Measurements from ENCODE around the gene HBG2.

HBG2 gene

DNA sequence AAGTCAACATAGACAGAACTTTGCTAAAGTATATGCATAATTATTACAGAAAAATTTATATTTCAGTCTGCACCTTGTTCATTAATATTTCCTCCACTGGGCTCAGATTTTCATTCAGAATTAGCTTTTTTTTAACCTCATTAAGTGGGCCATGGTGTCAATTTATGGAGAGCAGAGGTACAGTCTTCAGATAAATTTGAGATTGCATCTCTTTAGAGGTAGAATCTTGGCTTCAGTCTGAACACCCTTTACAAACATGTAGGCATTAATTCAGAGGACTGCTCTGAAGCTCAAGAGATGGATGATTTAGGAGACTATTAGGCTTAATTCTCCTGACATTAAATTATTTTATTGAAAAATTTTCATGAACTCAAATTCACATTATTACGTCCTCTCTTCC is 24.3 kb downstream of the HBG2 start:
- no peak for DNase-seq (ENCODE audit: low read depth, low spot score)

DNA sequence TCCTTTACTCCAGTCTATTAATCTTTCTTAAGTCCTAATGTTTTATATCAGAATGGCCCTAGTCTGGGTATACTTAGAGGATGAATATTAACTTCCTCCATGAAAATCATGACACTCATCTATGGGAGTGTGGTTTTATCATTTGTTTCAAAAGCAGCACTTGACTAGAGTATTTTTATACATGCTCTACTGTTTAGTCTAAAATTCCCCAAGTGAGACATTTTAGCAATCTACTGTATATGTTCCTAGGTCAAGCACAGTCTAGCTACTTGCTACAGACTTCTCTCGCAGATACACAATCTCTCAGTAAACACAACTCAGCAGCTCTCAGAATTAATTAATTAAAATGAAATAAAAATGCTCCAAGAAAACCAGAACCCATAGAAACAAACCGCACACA is 24.8 kb downstream of the HBG2 start:
- no peak for DNase-seq (ENCODE audit: low read depth, low spot score)

DNA sequence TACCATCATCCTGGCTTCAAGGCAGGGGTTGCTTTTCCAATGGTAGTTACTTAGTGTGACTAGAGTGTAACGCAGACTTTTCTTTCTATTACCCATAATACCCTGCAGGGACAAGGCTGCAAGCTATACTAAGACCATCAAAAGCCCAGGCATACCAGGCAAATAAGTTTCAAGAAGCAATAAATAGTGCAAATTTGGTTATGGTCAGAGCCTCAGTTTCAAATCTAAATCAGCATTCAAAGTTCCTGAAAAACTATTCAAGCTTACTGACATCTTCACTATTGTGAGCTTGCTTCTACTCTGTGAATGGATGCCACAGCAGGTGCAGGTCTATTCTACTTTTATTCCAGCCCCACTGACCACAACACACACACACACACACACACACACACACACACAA is 25.2 kb downstream of the HBG2 start:
- DNase-seq (ENCODE audit: low read depth, low spot score), result no peak

DNA sequence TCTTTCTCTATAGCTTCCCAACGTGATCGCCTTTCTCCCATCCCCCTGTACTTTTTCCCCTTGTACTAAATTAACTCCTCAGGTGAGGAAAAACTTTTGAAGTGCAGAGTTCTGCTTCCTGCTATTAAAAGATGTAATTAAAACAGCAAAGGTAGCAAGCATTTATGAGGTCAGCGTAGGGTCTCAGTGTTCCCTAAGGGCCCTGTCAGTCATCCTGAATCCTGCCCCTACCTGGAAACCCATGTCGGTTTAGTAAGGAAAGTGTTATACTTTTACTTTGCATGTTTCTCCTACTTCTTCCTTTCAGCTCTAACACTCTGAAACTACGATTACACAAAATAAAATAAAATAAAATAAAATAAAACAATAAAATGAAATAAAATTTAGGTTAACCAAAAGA is 26.5 kb downstream of the HBG2 start:
- DNase-seq (ENCODE audit: low read depth, low spot score), result no peak

DNA sequence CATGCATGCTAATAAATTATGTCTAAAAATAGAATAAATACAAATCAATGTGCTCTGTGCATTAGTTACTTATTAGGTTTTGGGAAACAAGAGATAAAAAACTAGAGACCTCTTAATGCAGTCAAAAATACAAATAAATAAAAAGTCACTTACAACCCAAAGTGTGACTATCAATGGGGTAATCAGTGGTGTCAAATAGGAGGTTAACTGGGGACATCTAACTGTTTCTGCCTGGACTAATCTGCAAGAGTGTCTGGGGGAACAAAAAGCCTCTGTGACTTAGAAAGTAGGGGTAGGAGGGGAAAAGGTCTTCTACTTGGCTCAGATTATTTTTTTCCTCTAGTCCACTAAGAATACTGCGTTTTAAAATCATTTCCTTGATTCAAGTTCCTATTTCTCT is 26.9 kb downstream of the HBG2 start:
- DNase-seq (ENCODE audit: low read depth, low spot score), result no peak

DNA sequence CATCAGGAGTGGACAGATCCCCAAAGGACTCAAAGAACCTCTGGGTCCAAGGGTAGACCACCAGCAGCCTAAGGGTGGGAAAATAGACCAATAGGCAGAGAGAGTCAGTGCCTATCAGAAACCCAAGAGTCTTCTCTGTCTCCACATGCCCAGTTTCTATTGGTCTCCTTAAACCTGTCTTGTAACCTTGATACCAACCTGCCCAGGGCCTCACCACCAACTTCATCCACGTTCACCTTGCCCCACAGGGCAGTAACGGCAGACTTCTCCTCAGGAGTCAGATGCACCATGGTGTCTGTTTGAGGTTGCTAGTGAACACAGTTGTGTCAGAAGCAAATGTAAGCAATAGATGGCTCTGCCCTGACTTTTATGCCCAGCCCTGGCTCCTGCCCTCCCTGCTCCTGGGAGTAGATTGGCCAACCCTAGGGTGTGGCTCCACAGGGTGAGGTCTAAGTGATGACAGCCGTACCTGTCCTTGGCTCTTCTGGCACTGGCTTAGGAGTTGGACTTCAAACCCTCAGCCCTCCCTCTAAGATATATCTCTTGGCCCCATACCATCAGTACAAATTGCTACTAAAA is 27.8 kb downstream of the HBG2 start, which contains the start of gene HBB:
Gene HBB, minus strand, starts transcription at position 340 of the 579 bp plus-strand sequence. Its CDS starts 50 bp downstream, at position 290.
- DNase-seq (ENCODE audit: low read depth, low spot score), result no peak

DNA sequence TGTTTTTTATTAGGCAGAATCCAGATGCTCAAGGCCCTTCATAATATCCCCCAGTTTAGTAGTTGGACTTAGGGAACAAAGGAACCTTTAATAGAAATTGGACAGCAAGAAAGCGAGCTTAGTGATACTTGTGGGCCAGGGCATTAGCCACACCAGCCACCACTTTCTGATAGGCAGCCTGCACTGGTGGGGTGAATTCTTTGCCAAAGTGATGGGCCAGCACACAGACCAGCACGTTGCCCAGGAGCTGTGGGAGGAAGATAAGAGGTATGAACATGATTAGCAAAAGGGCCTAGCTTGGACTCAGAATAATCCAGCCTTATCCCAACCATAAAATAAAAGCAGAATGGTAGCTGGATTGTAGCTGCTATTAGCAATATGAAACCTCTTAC is 29.1 kb downstream of the HBG2 start:
- no peak for DNase-seq (ENCODE audit: low read depth, low spot score)

DNA sequence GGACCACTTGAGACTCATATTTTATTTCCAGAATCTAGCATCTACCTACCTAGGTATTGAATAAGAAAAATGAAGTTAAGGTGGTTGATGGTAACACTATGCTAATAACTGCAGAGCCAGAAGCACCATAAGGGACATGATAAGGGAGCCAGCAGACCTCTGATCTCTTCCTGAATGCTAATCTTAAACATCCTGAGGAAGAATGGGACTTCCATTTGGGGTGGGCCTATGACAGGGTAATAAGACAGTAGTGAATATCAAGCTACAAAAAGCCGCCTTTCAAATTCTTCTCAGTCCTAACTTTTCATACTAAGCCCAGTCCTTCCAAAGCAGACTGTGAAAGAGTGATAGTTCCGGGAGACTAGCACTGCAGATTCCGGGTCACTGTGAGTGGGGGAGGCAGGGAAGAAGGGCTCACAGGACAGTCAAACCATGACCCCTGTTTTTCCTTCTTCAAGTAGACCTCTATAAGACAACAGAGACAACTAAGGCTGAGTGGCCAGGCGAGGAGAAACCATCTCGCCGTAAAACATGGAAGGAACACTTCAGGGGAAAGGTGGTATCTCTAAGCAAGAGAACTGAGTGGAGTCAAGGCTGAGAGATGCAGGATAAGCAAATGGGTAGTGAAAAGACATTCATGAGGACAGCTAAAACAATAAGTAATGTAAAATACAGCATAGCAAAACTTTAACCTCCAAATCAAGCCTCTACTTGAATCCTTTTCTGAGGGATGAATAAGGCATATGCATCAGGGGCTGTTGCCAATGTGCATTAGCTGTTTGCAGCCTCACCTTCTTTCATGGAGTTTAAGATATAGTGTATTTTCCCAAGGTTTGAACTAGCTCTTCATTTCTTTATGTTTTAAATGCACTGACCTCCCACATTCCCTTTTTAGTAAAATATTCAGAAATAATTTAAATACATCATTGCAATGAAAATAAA is 29.8 kb downstream of the HBG2 start:
- no peak for DNase-seq (ENCODE audit: low read depth, low spot score)

DNA sequence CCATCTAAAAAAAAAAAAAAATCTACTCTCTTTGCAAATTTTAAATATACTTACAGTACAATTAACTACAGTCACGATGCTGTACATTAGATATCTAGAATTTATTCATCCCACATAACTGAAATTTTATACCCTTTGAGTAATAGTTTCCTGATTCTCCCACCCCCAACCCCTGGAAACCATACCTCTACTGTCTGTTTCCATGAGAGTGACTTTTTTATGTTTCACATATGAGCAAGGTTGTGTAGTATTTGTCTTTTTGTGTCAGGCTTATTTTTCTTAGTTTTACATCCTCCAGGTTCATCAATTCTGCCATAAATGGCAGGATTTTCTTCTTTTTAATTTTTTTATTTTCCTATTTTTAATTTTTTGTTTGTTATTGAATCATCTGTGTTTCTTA is 30.9 kb downstream of the HBG2 start:
- no peak for DNase-seq (ENCODE audit: low read depth, low spot score)

DNA sequence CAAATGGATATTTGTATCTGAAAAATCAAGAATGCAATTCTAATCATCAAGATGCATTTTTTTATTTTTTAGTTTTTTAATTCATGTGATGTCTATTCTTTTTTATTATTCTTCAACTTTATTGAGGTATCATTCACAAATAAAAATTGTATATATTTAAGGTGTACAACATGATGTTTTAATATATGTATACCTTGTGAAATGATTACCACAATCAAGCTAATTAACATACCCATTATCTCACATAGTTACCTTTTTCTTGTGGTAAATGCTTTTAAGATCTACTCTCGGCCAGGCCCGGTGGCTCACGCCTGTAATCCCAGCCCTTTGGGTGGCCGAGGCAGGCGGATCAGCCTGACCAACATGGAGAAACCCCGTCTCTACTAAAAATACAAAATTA is 31.4 kb downstream of the HBG2 start:
- no peak for DNase-seq (ENCODE audit: low read depth, low spot score)

DNA sequence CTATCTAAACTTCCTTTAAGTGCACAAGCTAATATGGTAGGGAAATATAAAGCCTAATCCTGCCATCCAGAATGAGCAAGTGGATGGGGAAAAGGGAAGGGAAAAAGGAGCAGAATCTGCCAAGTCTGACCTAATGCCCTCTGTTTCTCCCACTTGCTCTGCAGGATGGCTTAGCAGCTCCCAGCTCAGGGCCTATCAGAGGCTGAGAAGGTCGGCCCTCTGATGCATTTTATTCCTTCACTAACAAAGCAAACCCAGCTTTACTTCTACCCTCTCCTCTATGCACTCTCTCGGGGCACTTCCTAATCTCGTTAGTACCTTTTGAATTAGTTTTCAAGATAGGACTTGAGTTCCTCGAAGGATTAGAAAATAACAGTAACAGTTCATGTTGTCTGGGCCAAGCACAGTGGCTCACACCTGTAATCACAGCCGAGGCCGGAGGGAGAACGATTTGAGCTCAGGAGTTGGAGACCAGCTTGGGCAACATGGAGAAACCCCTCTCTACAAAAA is 44.1 kb downstream of the HBG2 start:
- no peak for DNase-seq (ENCODE audit: low read depth, low spot score)

DNA sequence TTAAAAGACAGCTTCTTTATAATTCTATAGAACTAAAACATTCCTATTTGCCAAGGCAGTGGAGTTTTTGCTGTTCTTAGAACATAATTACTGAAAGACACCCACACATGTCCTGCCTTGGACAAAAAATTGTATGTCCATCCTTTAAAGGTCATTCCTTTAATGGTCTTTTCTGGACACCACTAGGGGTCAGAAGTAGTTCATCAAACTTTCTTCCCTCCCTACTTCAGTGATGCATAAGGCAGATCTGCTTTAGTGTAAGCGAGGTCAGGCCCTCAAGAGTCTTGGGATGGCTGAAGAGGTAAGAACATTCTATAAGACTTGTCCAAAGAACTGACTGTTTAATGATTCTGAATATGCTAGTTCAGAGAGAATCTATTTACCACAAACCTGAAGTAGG is 49.8 kb downstream of the HBG2 start:
- no peak for DNase-seq (ENCODE audit: low read depth, low spot score)

DNA sequence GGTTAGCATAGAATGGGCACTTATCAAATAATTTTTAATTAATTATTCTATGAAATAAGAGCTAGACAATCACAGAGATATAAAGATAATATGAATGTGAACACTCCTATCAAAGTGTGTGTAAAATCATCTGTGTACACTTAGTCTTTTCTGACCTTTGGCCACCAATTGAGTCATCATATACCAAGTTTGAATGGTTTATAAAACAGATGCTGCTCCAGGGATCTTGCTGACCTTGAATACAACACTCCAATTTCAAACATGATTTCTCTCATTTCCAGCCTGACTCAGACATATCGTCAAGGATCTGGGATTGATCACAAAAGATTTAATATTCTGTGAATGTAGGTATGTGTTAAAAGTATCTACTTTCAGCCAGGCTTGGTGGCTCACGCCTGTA is 51.2 kb downstream of the HBG2 start:
- no peak for DNase-seq (ENCODE audit: low read depth, low spot score)

Measured in brain pericyte (primary cell).